Measurements from ENCODE around the gene SLC6A6. TPM values are rescaled to one million over a fixed set of nuclear protein-coding genes. Genes with fewer than 3 reads are reported as not detected.

SLC6A6 gene
- total and polyA plus RNA-seq, 4 donors = 14.3 to 19.7 (median 16.9) TPM

- Histone ChIP-seq H3K4me1 (ENCODE audit: control insufficient read depth, insufficient read depth, low read length) (peaks cover 53% of the 10 kb centered on the region), H3K4me3 (ENCODE audit: low read depth, low read length) (no peak overlapping the region), H3K27me3 (ENCODE audit: control insufficient read depth, insufficient read depth, low read length) (no peaks in the 10 kb centered on the region), H3K27ac (ENCODE audit: low read depth, low read length) (no peak overlapping the region), H3K36me3 (ENCODE audit: control insufficient read depth, insufficient read depth, low read length) (peaks cover 7% of the 10 kb centered on the region), H3K9me3 (ENCODE audit: control insufficient read depth, insufficient read depth, low read length) (no peaks in the 10 kb centered on the region)
- 41% methylated on average over 12 of the region's 13 CpGs for WGBS (ENCODE audit: insufficient coverage)
- DNase-seq (ENCODE audit: low read depth in 4 of 6, low spot score in 6 of 6) = peak in 2 of 6 donors; percentile 73 to 84
Measured at GRCh38 chr3:14439501-14440167, 37.2 kb downstream of the SLC6A6 start.

- DNase-seq (ENCODE audit: low read depth in 4 of 6, low spot score in 6 of 6) = no peak
- Histone ChIP-seq H3K36me3 (ENCODE audit: control insufficient read depth, insufficient read depth, low read length) (peaks cover 9% of the 10 kb centered on the region), H3K27me3 (ENCODE audit: control insufficient read depth, insufficient read depth, low read length) (no peaks in the 10 kb centered on the region), H3K4me3 (ENCODE audit: low read depth, low read length) (no peak overlapping the region), H3K27ac (ENCODE audit: low read depth, low read length) (no peak overlapping the region), H3K4me1 (ENCODE audit: control insufficient read depth, insufficient read depth, low read length) (peaks cover 48% of the 10 kb centered on the region), H3K9me3 (ENCODE audit: control insufficient read depth, insufficient read depth, low read length) (no peaks in the 10 kb centered on the region)
- 20% methylated on average over 3 of the region's 3 CpGs for WGBS (ENCODE audit: insufficient coverage)
Measured at GRCh38 chr3:14440168-14440518, 37.7 kb downstream of the SLC6A6 start.

GRCh38 chr3:14440531-14441239 is 38.3 kb downstream of the SLC6A6 start:
- 37% methylated on average over 9 of the region's 11 CpGs for WGBS (ENCODE audit: insufficient coverage)
- Histone ChIP-seq H3K9me3 (ENCODE audit: control insufficient read depth, insufficient read depth, low read length) (no peaks in the 10 kb centered on the region), H3K36me3 (ENCODE audit: control insufficient read depth, insufficient read depth, low read length) (peaks cover 14% of the 10 kb centered on the region), H3K27ac (ENCODE audit: low read depth, low read length) (no peak overlapping the region), H3K4me1 (ENCODE audit: control insufficient read depth, insufficient read depth, low read length) (peaks cover 44% of the 10 kb centered on the region), H3K27me3 (ENCODE audit: control insufficient read depth, insufficient read depth, low read length) (no peaks in the 10 kb centered on the region), H3K4me3 (ENCODE audit: low read depth, low read length) (no peak overlapping the region)
- DNase-seq (ENCODE audit: low read depth in 4 of 6, low spot score in 6 of 6) = peak in 4 of 6 donors; percentile 72 to 97 (median 84)

GRCh38 chr3:14441240-14441919 is 39.0 kb downstream of the SLC6A6 start:
- no peak overlapping the region for H3K4me3 ChIP-seq (ENCODE audit: low read depth, low read length)
- H3K27me3 ChIP-seq (ENCODE audit: control insufficient read depth, insufficient read depth, low read length) = no peaks in the 10 kb centered on the region
- DNase-seq (ENCODE audit: low read depth in 4 of 6, low spot score in 6 of 6) = no peak
- WGBS (ENCODE audit: insufficient coverage) = 62% methylated on average over 14 of the region's 18 CpGs
- H3K36me3 ChIP-seq (ENCODE audit: control insufficient read depth, insufficient read depth, low read length) = peaks cover 17% of the 10 kb centered on the region
- H3K9me3 ChIP-seq (ENCODE audit: control insufficient read depth, insufficient read depth, low read length) = no peaks in the 10 kb centered on the region
- peaks cover 43% of the 10 kb centered on the region for H3K4me1 ChIP-seq (ENCODE audit: control insufficient read depth, insufficient read depth, low read length)
- H3K27ac ChIP-seq (ENCODE audit: low read depth, low read length) = no peak overlapping the region

- no peak for DNase-seq (ENCODE audit: low read depth in 4 of 6, low spot score in 6 of 6)
- H3K36me3 ChIP-seq (ENCODE audit: control insufficient read depth, insufficient read depth, low read length) = peaks cover 19% of the 10 kb centered on the region
- H3K4me1 ChIP-seq (ENCODE audit: control insufficient read depth, insufficient read depth, low read length) = peaks cover 38% of the 10 kb centered on the region
- no peak overlapping the region for H3K27ac ChIP-seq (ENCODE audit: low read depth, low read length)
- H3K27me3 ChIP-seq (ENCODE audit: control insufficient read depth, insufficient read depth, low read length) = no peaks in the 10 kb centered on the region
- 96% methylated on average over 6 of the region's 6 CpGs for WGBS (ENCODE audit: insufficient coverage)
- no peak overlapping the region for H3K4me3 ChIP-seq (ENCODE audit: low read depth, low read length)
- H3K9me3 ChIP-seq (ENCODE audit: control insufficient read depth, insufficient read depth, low read length) = no peaks in the 10 kb centered on the region
Measured at GRCh38 chr3:14441920-14442300, 39.5 kb downstream of the SLC6A6 start.

- H3K27me3 ChIP-seq (ENCODE audit: control insufficient read depth, insufficient read depth, low read length) = no peaks in the 10 kb centered on the region
- H3K4me3 ChIP-seq (ENCODE audit: low read depth, low read length) = no peak overlapping the region
- WGBS (ENCODE audit: insufficient coverage) = 96% methylated on average over 5 of the region's 6 CpGs
- no peak for DNase-seq (ENCODE audit: low read depth in 4 of 6, low spot score in 6 of 6)
- no peaks in the 10 kb centered on the region for H3K9me3 ChIP-seq (ENCODE audit: control insufficient read depth, insufficient read depth, low read length)
- H3K4me1 ChIP-seq (ENCODE audit: control insufficient read depth, insufficient read depth, low read length) = peaks cover 34% of the 10 kb centered on the region
- peaks cover 40% of the 10 kb centered on the region for H3K36me3 ChIP-seq (ENCODE audit: control insufficient read depth, insufficient read depth, low read length)
- no peak overlapping the region for H3K27ac ChIP-seq (ENCODE audit: low read depth, low read length)
Measured at GRCh38 chr3:14444380-14444779, 42.0 kb downstream of the SLC6A6 start.

- peaks cover 21% of the 10 kb centered on the region for H3K4me1 ChIP-seq (ENCODE audit: control insufficient read depth, insufficient read depth, low read length)
- H3K36me3 ChIP-seq (ENCODE audit: control insufficient read depth, insufficient read depth, low read length) = peaks cover 44% of the 10 kb centered on the region
- WGBS (ENCODE audit: insufficient coverage) = 97% methylated on average over 3 of the region's 4 CpGs
- no peaks in the 10 kb centered on the region for H3K27me3 ChIP-seq (ENCODE audit: control insufficient read depth, insufficient read depth, low read length)
- H3K9me3 ChIP-seq (ENCODE audit: control insufficient read depth, insufficient read depth, low read length) = no peaks in the 10 kb centered on the region
- no peak overlapping the region for H3K4me3 ChIP-seq (ENCODE audit: low read depth, low read length)
- H3K27ac ChIP-seq (ENCODE audit: low read depth, low read length) = no peak overlapping the region
- no peak for DNase-seq (ENCODE audit: low read depth in 4 of 6, low spot score in 6 of 6)
Measured at GRCh38 chr3:14445773-14446172, 43.4 kb downstream of the SLC6A6 start.

GRCh38 chr3:14446988-14447570 is 44.7 kb downstream of the SLC6A6 start:
- 89% methylated on average over 1 of the region's 1 CpG for WGBS (ENCODE audit: insufficient coverage)
- Histone ChIP-seq H3K4me3 (ENCODE audit: low read depth, low read length) (no peak overlapping the region), H3K36me3 (ENCODE audit: control insufficient read depth, insufficient read depth, low read length) (peaks cover 48% of the 10 kb centered on the region)

GRCh38 chr3:14448063-14448462 is 45.7 kb downstream of the SLC6A6 start:
- no peaks in the 10 kb centered on the region for H3K9me3 ChIP-seq (ENCODE audit: control insufficient read depth, insufficient read depth, low read length)
- peaks cover 57% of the 10 kb centered on the region for H3K36me3 ChIP-seq (ENCODE audit: control insufficient read depth, insufficient read depth, low read length)
- no peak overlapping the region for H3K4me3 ChIP-seq (ENCODE audit: low read depth, low read length)
- H3K27ac ChIP-seq (ENCODE audit: low read depth, low read length) = no peak overlapping the region
- 96% methylated on average over 3 of the region's 4 CpGs for WGBS (ENCODE audit: insufficient coverage)
- no peak for DNase-seq (ENCODE audit: low read depth in 4 of 6, low spot score in 6 of 6)
- H3K4me1 ChIP-seq (ENCODE audit: control insufficient read depth, insufficient read depth, low read length) = peaks cover 25% of the 10 kb centered on the region
- no peaks in the 10 kb centered on the region for H3K27me3 ChIP-seq (ENCODE audit: control insufficient read depth, insufficient read depth, low read length)

More at GRCh38 chr3:14446988-14447570, 44.7 kb downstream of the SLC6A6 start:
- H3K27me3 ChIP-seq (ENCODE audit: control insufficient read depth, insufficient read depth, low read length) = no peaks in the 10 kb centered on the region
- no peak for DNase-seq (ENCODE audit: low read depth in 4 of 6, low spot score in 6 of 6)
- no peak overlapping the region for H3K27ac ChIP-seq (ENCODE audit: low read depth, low read length)
- H3K4me1 ChIP-seq (ENCODE audit: control insufficient read depth, insufficient read depth, low read length) = peaks cover 15% of the 10 kb centered on the region
- H3K9me3 ChIP-seq (ENCODE audit: control insufficient read depth, insufficient read depth, low read length) = no peaks in the 10 kb centered on the region
